ENCODE results near the gene MCC. TPM values are rescaled to one million over a fixed set of nuclear protein-coding genes. Genes with fewer than 3 reads are reported as not detected.

Gene MCC
- total and polyA plus RNA-seq, 2 donors from 2014 or later = 2.4 to 20.6 TPM

GRCh38 chr5:113181853-113182490, 306.3 kb downstream of the MCC start:
- H3K36me3 ChIP-seq (ENCODE audit: control insufficient read depth in 2 of 3, insufficient read depth in 3 of 3, low read length in 3 of 3) = no peaks in the 10 kb centered on the region
- peaks cover 0 to 5% (median 0%) of the 10 kb centered on the region in 3 donors for H3K4me1 ChIP-seq (ENCODE audit: control insufficient read depth in 2 of 3, insufficient read depth in 2 of 3, low read depth in 1 of 3, low read length in 3 of 3)
- FAIRE-seq (no peak), DNase-seq (no peak)
- intact Hi-C loops (cut with DNase I) = no loop called here
- no peaks in the 10 kb centered on the region for H3K9me3 ChIP-seq (ENCODE audit: control insufficient read depth in 2 of 3, insufficient read depth in 1 of 3, low read length in 3 of 3)
- no peak overlapping the region for H3K4me3 ChIP-seq (ENCODE audit: low read length in 3 of 3)
- no peak overlapping the region for H3K9ac ChIP-seq (ENCODE audit: low read length in 3 of 3)
- no peak overlapping the region for H3K27ac ChIP-seq (ENCODE audit: low read depth in 2 of 2, low read length in 2 of 2)
- H3K27me3 ChIP-seq (ENCODE audit: control insufficient read depth, insufficient read depth, low read length) = no peaks in the 10 kb centered on the region
- no peak for TF ChIP-seq CTCF (IDR thresholded peaks at IDR 0.05; ENCODE audit: borderline replicate concordance, extremely low read depth, insufficient read depth)

- FAIRE-seq (no peak), DNase-seq (no peak)
- H3K27me3 ChIP-seq (ENCODE audit: control insufficient read depth, insufficient read depth, low read length) = no peaks in the 10 kb centered on the region
- peaks cover 0 to 5% (median 0%) of the 10 kb centered on the region in 3 donors for H3K4me1 ChIP-seq (ENCODE audit: control insufficient read depth in 2 of 3, insufficient read depth in 2 of 3, low read depth in 1 of 3, low read length in 3 of 3)
- no peak overlapping the region for H3K9ac ChIP-seq (ENCODE audit: low read length in 3 of 3)
- no peak overlapping the region for H3K4me3 ChIP-seq (ENCODE audit: low read length in 3 of 3)
- no peaks in the 10 kb centered on the region for H3K9me3 ChIP-seq (ENCODE audit: control insufficient read depth in 2 of 3, insufficient read depth in 1 of 3, low read length in 3 of 3)
- H3K27ac ChIP-seq (ENCODE audit: low read depth in 2 of 2, low read length in 2 of 2) = no peak overlapping the region
- intact Hi-C loops (cut with DNase I) = no loop called here
- no peak for TF ChIP-seq CTCF (IDR thresholded peaks at IDR 0.05; ENCODE audit: borderline replicate concordance, extremely low read depth, insufficient read depth)
- H3K36me3 ChIP-seq (ENCODE audit: control insufficient read depth in 2 of 3, insufficient read depth in 3 of 3, low read length in 3 of 3) = no peaks in the 10 kb centered on the region
These were observed 306.8 kb downstream of the MCC start for GRCh38 chr5:113181409-113181808.

GRCh38 chr5:113179156-113179555, 309.1 kb downstream of the MCC start:
- no peaks in the 10 kb centered on the region for H3K27me3 ChIP-seq (ENCODE audit: control insufficient read depth, insufficient read depth, low read length)
- H3K27ac ChIP-seq (ENCODE audit: low read depth in 2 of 2, low read length in 2 of 2) = no peak overlapping the region
- peaks cover 0 to 2% (median 0%) of the 10 kb centered on the region in 3 donors for H3K4me1 ChIP-seq (ENCODE audit: control insufficient read depth in 2 of 3, insufficient read depth in 2 of 3, low read depth in 1 of 3, low read length in 3 of 3)
- no peak overlapping the region for H3K4me3 ChIP-seq (ENCODE audit: low read length in 3 of 3)
- TF ChIP-seq CTCF (IDR thresholded peaks at IDR 0.05; ENCODE audit: borderline replicate concordance, extremely low read depth, insufficient read depth) = no peak
- intact Hi-C loops (cut with DNase I) = no loop called here
- no peak for FAIRE-seq
- DNase-seq = peak in 2 of 5 donors; percentile 43 to 67
- H3K9ac ChIP-seq (ENCODE audit: low read length in 3 of 3) = no peak overlapping the region
- no peaks in the 10 kb centered on the region for H3K36me3 ChIP-seq (ENCODE audit: control insufficient read depth in 2 of 3, insufficient read depth in 3 of 3, low read length in 3 of 3)
- no peaks in the 10 kb centered on the region for H3K9me3 ChIP-seq (ENCODE audit: control insufficient read depth in 2 of 3, insufficient read depth in 1 of 3, low read length in 3 of 3)

All from kidney (tissue), 14 donors.